ENCODE measurements around the gene CDCA7L.
A peak's percentile ranks its signal among the peaks of the same experiment; 100 is the strongest.

The CDCA7L gene

DNA sequence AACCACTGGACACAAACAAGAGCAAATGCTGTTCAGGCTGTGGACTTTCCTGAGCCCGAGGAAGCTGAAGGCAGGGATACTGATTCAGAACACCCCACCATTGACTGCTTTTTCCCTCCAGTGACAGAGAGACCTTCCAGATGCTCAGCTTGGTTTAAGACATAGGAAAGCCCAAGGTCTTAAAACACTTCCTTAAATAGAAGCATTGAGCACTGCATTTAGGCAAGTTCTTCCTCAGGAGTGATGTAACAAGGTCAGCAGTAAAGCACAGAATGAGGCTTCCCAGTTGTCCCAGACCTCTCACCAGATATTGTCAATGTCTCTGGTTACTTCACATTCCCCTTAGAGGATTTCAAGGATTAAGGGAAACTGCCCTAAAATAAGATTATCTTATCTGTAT lies 19.6 kb upstream of the CDCA7L start:
- no peak for DNase-seq
- Histone ChIP-seq H3K27ac (no peak overlapping the region), H3K4me3 (ENCODE audit: low read depth, low read length) (no peak overlapping the region), H3K36me3 (replicated peaks) (no peaks in the 10 kb centered on the region), H3K27me3 (replicated peaks) (no peaks in the 10 kb centered on the region)
- in situ Hi-C loops (cut with HindIII; ENCODE audit: low pct_ligation_motif_present, low sequenced_read_pairs): no loop called here
- TF ChIP-seq, protein P1, sequence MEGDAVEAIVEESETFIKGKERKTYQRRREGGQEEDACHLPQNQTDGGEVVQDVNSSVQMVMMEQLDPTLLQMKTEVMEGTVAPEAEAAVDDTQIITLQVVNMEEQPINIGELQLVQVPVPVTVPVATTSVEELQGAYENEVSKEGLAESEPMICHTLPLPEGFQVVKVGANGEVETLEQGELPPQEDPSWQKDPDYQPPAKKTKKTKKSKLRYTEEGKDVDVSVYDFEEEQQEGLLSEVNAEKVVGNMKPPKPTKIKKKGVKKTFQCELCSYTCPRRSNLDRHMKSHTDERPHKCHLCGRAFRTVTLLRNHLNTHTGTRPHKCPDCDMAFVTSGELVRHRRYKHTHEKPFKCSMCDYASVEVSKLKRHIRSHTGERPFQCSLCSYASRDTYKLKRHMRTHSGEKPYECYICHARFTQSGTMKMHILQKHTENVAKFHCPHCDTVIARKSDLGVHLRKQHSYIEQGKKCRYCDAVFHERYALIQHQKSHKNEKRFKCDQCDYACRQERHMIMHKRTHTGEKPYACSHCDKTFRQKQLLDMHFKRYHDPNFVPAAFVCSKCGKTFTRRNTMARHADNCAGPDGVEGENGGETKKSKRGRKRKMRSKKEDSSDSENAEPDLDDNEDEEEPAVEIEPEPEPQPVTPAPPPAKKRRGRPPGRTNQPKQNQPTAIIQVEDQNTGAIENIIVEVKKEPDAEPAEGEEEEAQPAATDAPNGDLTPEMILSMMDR (IDR thresholded peaks at IDR 0.05; ENCODE audit: low read depth, low read length, missing control alignments): no peak

GRCh38 chr7:21962677-21963076 lies 17.0 kb upstream of the CDCA7L start:
- H3K27me3 ChIP-seq (replicated peaks): no peaks in the 10 kb centered on the region
- in situ Hi-C loops (cut with HindIII; ENCODE audit: low pct_ligation_motif_present, low sequenced_read_pairs): no loop called here
- TF ChIP-seq, protein P1 (IDR thresholded peaks at IDR 0.05; ENCODE audit: low read depth, low read length, missing control alignments): no peak
- H3K36me3 ChIP-seq (replicated peaks): no peaks in the 10 kb centered on the region
- no peak overlapping the region for H3K4me3 ChIP-seq (ENCODE audit: low read depth, low read length)
- no peak for DNase-seq
- no peak overlapping the region for H3K27ac ChIP-seq

DNA sequence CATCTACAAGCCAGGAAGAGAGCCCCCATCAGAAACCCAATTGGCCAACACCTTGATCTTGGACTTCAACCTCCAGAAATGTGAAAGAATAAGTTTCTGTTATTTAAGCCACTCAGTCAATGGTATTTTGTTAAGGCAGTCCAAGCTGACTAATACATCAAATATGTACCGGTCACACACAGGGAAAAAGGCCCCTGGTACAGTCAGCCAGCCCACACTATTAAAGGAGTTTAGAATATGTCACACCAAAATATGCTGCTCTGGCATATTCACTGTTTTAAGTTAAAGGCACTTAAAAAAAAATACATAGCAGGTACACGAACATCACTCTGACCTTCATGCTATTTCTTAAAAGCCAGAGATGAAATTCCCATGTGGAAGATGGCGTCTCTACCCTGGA lies 15.2 kb upstream of the CDCA7L start:
- TF ChIP-seq, protein P1 (IDR thresholded peaks at IDR 0.05; ENCODE audit: low read depth, low read length, missing control alignments): no peak
- in situ Hi-C loops (cut with HindIII; ENCODE audit: low pct_ligation_motif_present, low sequenced_read_pairs): no loop called here
- Histone ChIP-seq H3K4me3 (ENCODE audit: low read depth, low read length) (no peak overlapping the region), H3K36me3 (replicated peaks) (no peaks in the 10 kb centered on the region), H3K27me3 (replicated peaks) (no peaks in the 10 kb centered on the region), H3K27ac (peak overlapping the region; percentile 48)
- DNase-seq: peak; percentile 87

DNA sequence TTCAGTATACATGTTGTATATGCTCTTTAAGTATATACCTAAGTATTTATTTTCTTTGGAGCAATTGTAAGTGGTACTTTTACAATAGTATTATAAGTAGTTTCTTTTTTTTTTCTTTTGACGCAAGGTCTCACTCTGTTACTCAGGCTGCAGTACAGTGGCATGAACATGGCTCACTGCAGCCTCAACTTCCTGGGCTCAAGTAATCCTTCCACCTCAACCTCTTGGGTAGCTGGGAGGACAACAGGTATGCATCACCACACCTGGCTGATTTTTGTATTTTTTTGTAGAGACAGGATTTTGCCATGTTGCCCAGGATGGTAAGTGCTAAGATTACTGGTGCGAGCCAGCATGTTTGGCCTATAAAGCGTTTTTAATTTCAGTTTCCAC lies 13.7 kb upstream of the CDCA7L start:
- no peak overlapping the region for H3K27ac ChIP-seq
- in situ Hi-C loops (cut with HindIII; ENCODE audit: low pct_ligation_motif_present, low sequenced_read_pairs): no loop called here
- TF ChIP-seq, protein P1 (IDR thresholded peaks at IDR 0.05; ENCODE audit: low read depth, low read length, missing control alignments): no peak
- no peak overlapping the region for H3K4me3 ChIP-seq (ENCODE audit: low read depth, low read length)
- no peaks in the 10 kb centered on the region for H3K36me3 ChIP-seq (replicated peaks)
- no peak for DNase-seq
- no peaks in the 10 kb centered on the region for H3K27me3 ChIP-seq (replicated peaks)

- no peak for DNase-seq
- Histone ChIP-seq H3K36me3 (replicated peaks) (no peaks in the 10 kb centered on the region), H3K27me3 (replicated peaks) (no peaks in the 10 kb centered on the region), H3K4me3 (ENCODE audit: low read depth, low read length) (no peak overlapping the region), H3K27ac (no peak overlapping the region)
- TF ChIP-seq, protein P1 (IDR thresholded peaks at IDR 0.05; ENCODE audit: low read depth, low read length, missing control alignments): no peak
- in situ Hi-C loops (cut with HindIII; ENCODE audit: low pct_ligation_motif_present, low sequenced_read_pairs): no loop called here
These were observed 8.1 kb upstream of the CDCA7L start for GRCh38 chr7:21953781-21954180.

GRCh38 chr7:21948887-21949540 lies 3.3 kb upstream of the CDCA7L start:
- H3K27ac ChIP-seq: no peak overlapping the region
- no peaks in the 10 kb centered on the region for H3K27me3 ChIP-seq (replicated peaks)
- in situ Hi-C loops (cut with HindIII; ENCODE audit: low pct_ligation_motif_present, low sequenced_read_pairs): no loop called here
- TF ChIP-seq, protein P1 (IDR thresholded peaks at IDR 0.05; ENCODE audit: low read depth, low read length, missing control alignments): no peak
- DNase-seq: no peak
- no peak overlapping the region for H3K4me3 ChIP-seq (ENCODE audit: low read depth, low read length)
- H3K36me3 ChIP-seq (replicated peaks): no peaks in the 10 kb centered on the region

Measured in brain microvascular endothelial cell (primary cell).